Astrocyte (in vitro differentiated cells and primary cell): Measurements from ENCODE around the gene G3BP1. TPM values are rescaled to one million over a fixed set of nuclear protein-coding genes. Genes with fewer than 3 reads are reported as not detected.

Experiments
- DNase-seq: peaks from one replicate; pipeline ENCODE4 v3.0.0-alpha.2; 2010; ENCODE audit warnings: low read depth
- FAIRE-seq: peaks from 2 replicates; lab custom pipeline; 2011; peaks lifted over from hg19 to GRCh38; lab: Jason Lieb, UNC
- H2AFZ ChIP-seq: 2 replicates; pipeline ENCODE4 v1.6.0; 2012; ENCODE audit warnings: low read depth, low read length, inconsistent platforms
- H3K27ac ChIP-seq: 2 replicates; pipeline ENCODE4 v1.5.1; 2011; ENCODE audit warnings: low read depth, low read length, inconsistent platforms
- H3K27me3 ChIP-seq: 2 replicates; pipeline ENCODE4 v1.6.0; 2011; ENCODE audit warnings: low read length, inconsistent platforms; ENCODE audit not compliant: insufficient read depth
- H3K36me3 ChIP-seq: 2 replicates; pipeline ENCODE4 v1.5.1; 2011; ENCODE audit warnings: low read length, inconsistent platforms; ENCODE audit not compliant: insufficient read depth
- H3K4me1 ChIP-seq: 2 replicates; pipeline ENCODE4 v1.5.1; 2011; ENCODE audit warnings: low read length, inconsistent platforms; ENCODE audit not compliant: insufficient read depth
- H3K4me2 ChIP-seq: 2 replicates; pipeline ENCODE4 v1.6.0; 2012; ENCODE audit warnings: low read length, inconsistent platforms
- H3K4me3 ChIP-seq: 2 replicates; pipeline ENCODE4 v1.5.1; 2011; ENCODE audit warnings: low read depth, mild to moderate bottlenecking, low read length, inconsistent platforms; ENCODE audit not compliant: insufficient read depth
- H3K79me2 ChIP-seq: 2 replicates; pipeline ENCODE4 v1.6.0; 2012; ENCODE audit warnings: mild to moderate bottlenecking, low read length, inconsistent platforms; ENCODE audit not compliant: insufficient read depth
- H3K9ac ChIP-seq: 2 replicates; pipeline ENCODE4 v1.6.0; 2012; ENCODE audit warnings: mild to moderate bottlenecking, low read length, inconsistent platforms
- H3K9me3 ChIP-seq: 2 replicates; pipeline ENCODE4 v1.5.1; 2012; ENCODE audit warnings: low read depth, mild to moderate bottlenecking, low read length, inconsistent platforms; ENCODE audit not compliant: insufficient read depth
- H4K20me1 ChIP-seq: 2 replicates; pipeline ENCODE4 v1.6.0; 2012; ENCODE audit warnings: low read length, inconsistent platforms; ENCODE audit not compliant: insufficient read depth
- H3K27ac Mint-ChIP-seq: one replicate; pipeline ENCODE4 v1.8.0; 2021; ENCODE audit warnings: mild to moderate bottlenecking, mixed read lengths; ENCODE audit not compliant: unreplicated experiment
- H3K27me3 Mint-ChIP-seq: one replicate; pipeline ENCODE4 v1.8.0; 2021; ENCODE audit warnings: low read depth, mixed read lengths; ENCODE audit not compliant: unreplicated experiment
- H3K36me3 Mint-ChIP-seq: one replicate; pipeline ENCODE4 v1.8.0; 2021; ENCODE audit warnings: low read depth, mixed read lengths; ENCODE audit not compliant: unreplicated experiment
- H3K4me1 Mint-ChIP-seq: one replicate; pipeline ENCODE4 v1.8.0; 2021; ENCODE audit warnings: low read depth, mixed read lengths; ENCODE audit not compliant: unreplicated experiment
- H3K4me3 Mint-ChIP-seq: one replicate; pipeline ENCODE4 v1.8.0; 2021; ENCODE audit warnings: mild to moderate bottlenecking, moderate library complexity, mixed read lengths; ENCODE audit not compliant: unreplicated experiment
- H3K9me3 Mint-ChIP-seq: one replicate; pipeline ENCODE4 v1.8.0; 2021; ENCODE audit warnings: mild to moderate bottlenecking, mixed read lengths; ENCODE audit not compliant: unreplicated experiment
- CTCF ChIP-seq: IDR thresholded peaks from 2 replicates; pipeline ENCODE4 v1.5.1; 2011; ENCODE audit warnings: low read depth, mild to moderate bottlenecking, inconsistent platforms, low read length, moderate library complexity; ENCODE audit not compliant: insufficient read depth
- EZH2 ChIP-seq: IDR thresholded peaks from 2 replicates; pipeline ENCODE4 v1.6.1; 2012; ENCODE audit warnings: mild to moderate bottlenecking, low read length, inconsistent platforms; ENCODE audit not compliant: insufficient read depth
- total RNA-seq: library from RNA; stranded (reverse); gene quantifications from 2 replicates; pipeline ENCODE4 v1.2.1, GENCODE V29; 2021

The G3BP1 gene
- total RNA-seq, 1 donor from 2014 or later: 246 TPM

GRCh38 chr5:151784141-151784540, 12.4 kb downstream of the G3BP1 start:
- Mint-ChIP-seq H3K4me1 (peaks cover 30% of the 10 kb centered on the region), H3K27me3 (no peaks in the 10 kb centered on the region), H3K9me3 (no peaks in the 10 kb centered on the region), H3K4me3 (no peak overlapping the region), H3K36me3 (peaks cover 5% of the 10 kb centered on the region), H3K27ac (no peak overlapping the region)
- H3K9me3 ChIP-seq: no peaks in the 10 kb centered on the region
- H3K4me1 ChIP-seq: no peaks in the 10 kb centered on the region
- H3K4me2 ChIP-seq: no peak overlapping the region
- no peaks in the 10 kb centered on the region for H3K27me3 ChIP-seq
- H4K20me1 ChIP-seq: peaks cover 97% of the 10 kb centered on the region
- no peak overlapping the region for H3K27ac ChIP-seq
- peaks cover 13% of the 10 kb centered on the region for H3K36me3 ChIP-seq
- no peak overlapping the region for H2AFZ ChIP-seq
- H3K4me3 ChIP-seq: no peak overlapping the region
- H3K79me2 ChIP-seq: peaks cover 100% of the 10 kb centered on the region
- H3K9ac ChIP-seq: no peak overlapping the region
- no peak for FAIRE-seq
- DNase-seq: no peak
- no peak for TF ChIP-seq CTCF
- TF ChIP-seq EZH2: no peak

GRCh38 chr5:151786468-151786867, 14.7 kb downstream of the G3BP1 start:
- DNase-seq (no peak), FAIRE-seq (no peak)
- H3K79me2 ChIP-seq: peaks cover 99% of the 10 kb centered on the region
- no peaks in the 10 kb centered on the region for H3K9me3 ChIP-seq
- Mint-ChIP-seq H3K27me3 (no peaks in the 10 kb centered on the region), H3K4me1 (peaks cover 21% of the 10 kb centered on the region), H3K27ac (no peak overlapping the region), H3K9me3 (no peaks in the 10 kb centered on the region), H3K36me3 (peaks cover 13% of the 10 kb centered on the region), H3K4me3 (no peak overlapping the region)
- no peak overlapping the region for H3K4me3 ChIP-seq
- H2AFZ ChIP-seq: no peak overlapping the region
- H3K27me3 ChIP-seq: no peaks in the 10 kb centered on the region
- H3K36me3 ChIP-seq: peaks cover 34% of the 10 kb centered on the region
- H4K20me1 ChIP-seq: peaks cover 91% of the 10 kb centered on the region
- H3K4me1 ChIP-seq: no peaks in the 10 kb centered on the region
- no peak overlapping the region for H3K4me2 ChIP-seq
- TF ChIP-seq EZH2 (no peak), CTCF (no peak)
- H3K9ac ChIP-seq: no peak overlapping the region
- no peak overlapping the region for H3K27ac ChIP-seq

- Mint-ChIP-seq H3K27me3 (no peaks in the 10 kb centered on the region), H3K4me1 (peaks cover 18% of the 10 kb centered on the region), H3K27ac (no peak overlapping the region), H3K36me3 (peaks cover 15% of the 10 kb centered on the region), H3K4me3 (no peak overlapping the region), H3K9me3 (no peaks in the 10 kb centered on the region)
- Histone ChIP-seq H3K4me2 (no peak overlapping the region), H3K36me3 (peaks cover 41% of the 10 kb centered on the region), H4K20me1 (peaks cover 91% of the 10 kb centered on the region), H3K9me3 (no peaks in the 10 kb centered on the region), H2AFZ (no peak overlapping the region), H3K4me3 (no peak overlapping the region), H3K9ac (no peak overlapping the region), H3K79me2 (peaks cover 99% of the 10 kb centered on the region), H3K27me3 (no peaks in the 10 kb centered on the region), H3K4me1 (no peaks in the 10 kb centered on the region), H3K27ac (no peak overlapping the region)
- TF ChIP-seq EZH2 (no peak), CTCF (no peak)
- no peak for FAIRE-seq
- DNase-seq: no peak
Measured at GRCh38 chr5:151787817-151788216, 16.1 kb downstream of the G3BP1 start.
